GM19099 (cell line): ENCODE results near the gene TCEAL3.

Source experiments
- POLR2A ChIP-seq: IDR thresholded peaks from 3 replicates; pipeline ENCODE4 v1.6.1; 2011; ENCODE audit warnings: low read depth; ENCODE audit not compliant: insufficient read length; ENCODE audit errors: extremely low read depth

Gene TCEAL3

GRCh38 chrX:103614999-103615398 is 7.2 kb downstream of the TCEAL3 start:
- TF ChIP-seq POLR2A = no peak

GRCh38 chrX:103615781-103616371 is 8.1 kb downstream of the TCEAL3 start:
- TF ChIP-seq POLR2A = no peak

GRCh38 chrX:103616676-103617186 is 9.0 kb downstream of the TCEAL3 start:
- TF ChIP-seq POLR2A = no peak

GRCh38 chrX:103624111-103624510 is 16.3 kb downstream of the TCEAL3 start:
- no peak for TF ChIP-seq POLR2A

- no peak for TF ChIP-seq POLR2A
These were observed 19.1 kb downstream of the TCEAL3 start for GRCh38 chrX:103626855-103627254.

- TF ChIP-seq POLR2A = peak; percentile 55
These were observed 20.9 kb downstream of the TCEAL3 start, which contains the start of gene TCEAL1 for GRCh38 chrX:103628386-103629317. TCEAL1 (plus strand) TSS chrX:103628975; CDS start chrX:103629917, 942 bp downstream.

GRCh38 chrX:103629318-103630170 is 21.8 kb downstream of the TCEAL3 start:
- no peak for TF ChIP-seq POLR2A

- no peak for TF ChIP-seq POLR2A
These were observed 22.4 kb downstream of the TCEAL3 start for GRCh38 chrX:103630171-103630511.

- TF ChIP-seq POLR2A = no peak
These were observed 23.4 kb downstream of the TCEAL3 start for GRCh38 chrX:103631145-103631544.

- TF ChIP-seq POLR2A = no peak
These were observed 27.7 kb downstream of the TCEAL3 start for GRCh38 chrX:103635436-103635835.

- TF ChIP-seq POLR2A = no peak
These were observed 30.0 kb downstream of the TCEAL3 start for GRCh38 chrX:103637604-103638338.

GRCh38 chrX:103640401-103641155 is 32.8 kb downstream of the TCEAL3 start:
- TF ChIP-seq POLR2A = no peak

- no peak for TF ChIP-seq POLR2A
These were observed 36.4 kb downstream of the TCEAL3 start for GRCh38 chrX:103644125-103644524.

GRCh38 chrX:103647630-103648029 is 39.9 kb downstream of the TCEAL3 start:
- no peak for TF ChIP-seq POLR2A
